ENCODE measurements around the gene RHPN2. TPM values are rescaled to one million over a fixed set of nuclear protein-coding genes. Genes with fewer than 3 reads are reported as not detected.
"Not testable (repeated sequence)": the region's sequence is repeated elsewhere in the genome, so short reads cannot be mapped to it uniquely, and the experiment has no call there.

The RHPN2 gene
- total RNA-seq, 4 donors from 2014 or later, result 1.1 to 1.6 (median 1.6) TPM

DNA sequence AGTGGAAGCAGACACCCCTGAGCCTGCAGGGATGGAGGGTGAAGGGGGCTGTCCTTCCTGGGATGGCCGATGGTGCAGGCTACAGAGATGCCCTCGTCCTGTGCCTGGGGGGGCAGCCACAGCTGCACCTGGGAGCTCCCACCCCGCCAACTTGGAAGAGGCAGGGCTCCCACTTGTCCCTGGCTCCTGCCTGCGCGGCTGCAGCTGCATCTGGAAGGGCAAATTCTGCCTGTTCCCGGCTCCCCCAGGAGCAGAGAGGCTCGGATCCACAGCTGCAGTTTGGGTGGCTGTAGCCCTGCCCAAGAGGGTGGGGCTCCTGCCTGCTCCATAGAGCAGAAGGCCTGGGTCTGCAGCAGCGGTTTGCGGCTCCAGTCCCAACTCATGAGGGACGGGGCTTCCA lies 95.1 kb downstream of the RHPN2 start:
- DNase-seq, result no peak
- intact Hi-C loops (cut with DNase I), result no loop called here
- H3K36me3 ChIP-seq, result peaks cover 0 to 35% (median 5%) of the 10 kb centered on the region in 3 donors

DNA sequence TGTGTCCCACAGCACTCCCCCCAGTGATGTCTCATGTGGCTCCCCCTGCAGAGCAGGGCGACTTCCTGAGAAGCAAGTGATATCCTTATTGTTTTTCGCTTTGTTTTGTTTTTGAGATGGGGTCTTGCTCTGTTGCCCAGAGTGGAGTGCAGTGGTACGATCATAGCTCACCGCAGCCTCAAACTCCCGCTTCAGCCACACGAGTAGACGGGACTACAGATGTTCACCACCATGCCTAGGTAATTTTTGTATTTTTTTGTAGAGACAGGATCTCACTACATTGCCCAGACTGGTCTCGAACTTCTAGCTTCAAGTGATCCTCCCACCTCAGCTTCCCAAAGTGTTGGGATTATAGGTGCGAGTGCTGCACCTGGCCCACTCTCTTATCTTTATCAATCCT lies 97.9 kb downstream of the RHPN2 start:
- no peaks in the 10 kb centered on the region for H3K27me3 ChIP-seq
- WGBS, 2 donors, result 91 to 98% methylated on average over 9 of the region's 9 CpGs
- H3K4me3 ChIP-seq, result no peak overlapping the region
- peaks cover 6 to 23% (median 11%) of the 10 kb centered on the region in 3 donors for H3K4me1 ChIP-seq
- H3K27ac ChIP-seq, result no peak overlapping the region
- no peak for DNase-seq
- intact Hi-C loops (cut with DNase I), result no loop called here
- H3K36me3 ChIP-seq, result peaks cover 3 to 60% (median 5%) of the 10 kb centered on the region in 3 donors
- TF ChIP-seq, protein P1, sequence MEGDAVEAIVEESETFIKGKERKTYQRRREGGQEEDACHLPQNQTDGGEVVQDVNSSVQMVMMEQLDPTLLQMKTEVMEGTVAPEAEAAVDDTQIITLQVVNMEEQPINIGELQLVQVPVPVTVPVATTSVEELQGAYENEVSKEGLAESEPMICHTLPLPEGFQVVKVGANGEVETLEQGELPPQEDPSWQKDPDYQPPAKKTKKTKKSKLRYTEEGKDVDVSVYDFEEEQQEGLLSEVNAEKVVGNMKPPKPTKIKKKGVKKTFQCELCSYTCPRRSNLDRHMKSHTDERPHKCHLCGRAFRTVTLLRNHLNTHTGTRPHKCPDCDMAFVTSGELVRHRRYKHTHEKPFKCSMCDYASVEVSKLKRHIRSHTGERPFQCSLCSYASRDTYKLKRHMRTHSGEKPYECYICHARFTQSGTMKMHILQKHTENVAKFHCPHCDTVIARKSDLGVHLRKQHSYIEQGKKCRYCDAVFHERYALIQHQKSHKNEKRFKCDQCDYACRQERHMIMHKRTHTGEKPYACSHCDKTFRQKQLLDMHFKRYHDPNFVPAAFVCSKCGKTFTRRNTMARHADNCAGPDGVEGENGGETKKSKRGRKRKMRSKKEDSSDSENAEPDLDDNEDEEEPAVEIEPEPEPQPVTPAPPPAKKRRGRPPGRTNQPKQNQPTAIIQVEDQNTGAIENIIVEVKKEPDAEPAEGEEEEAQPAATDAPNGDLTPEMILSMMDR (IDR thresholded peaks at IDR 0.05), result no peak
- no peak for TF ChIP-seq POLR2A (IDR thresholded peaks at IDR 0.05)
- H3K9me3 ChIP-seq, result no peaks in the 10 kb centered on the region

More for the DNA sequence above, 95.1 kb downstream of the RHPN2 start:
- 89 to 92% methylated on average over 2 to 5 of the region's 10 CpGs for WGBS, 2 donors
- Histone ChIP-seq H3K4me3 (no peak overlapping the region), H3K4me1 (peaks cover 6 to 30% (median 11%) of the 10 kb centered on the region in 3 donors), H3K27ac (no peak overlapping the region), H3K9me3 (no peaks in the 10 kb centered on the region), H3K27me3 (no peaks in the 10 kb centered on the region)
- TF ChIP-seq, protein P1 (IDR thresholded peaks at IDR 0.05), result no peak

DNA sequence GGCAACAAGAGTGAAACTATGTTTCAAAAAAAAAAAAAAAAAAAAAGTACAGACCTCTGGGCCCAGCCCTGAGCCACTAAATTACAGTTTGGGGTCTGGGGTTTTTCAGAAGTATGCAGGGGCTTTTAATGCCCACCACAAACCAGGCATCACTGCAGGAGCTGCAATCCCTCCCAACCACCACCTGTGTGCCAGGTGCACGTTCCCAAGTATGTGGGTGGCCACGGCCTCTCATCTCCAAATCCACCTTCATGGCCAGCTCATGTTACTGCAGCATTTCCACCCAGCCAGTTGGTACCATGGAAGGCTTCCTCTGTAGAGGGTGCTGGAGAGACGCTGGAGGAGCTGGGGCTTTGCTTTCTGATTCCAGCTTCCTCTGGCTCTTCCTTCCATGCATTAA lies 119.4 kb downstream of the RHPN2 start:
- no peaks in the 10 kb centered on the region for H3K27me3 ChIP-seq
- H3K36me3 ChIP-seq, result peaks cover 0 to 97% (median 6%) of the 10 kb centered on the region in 3 donors
- 87 to 90% methylated on average over 3 of the region's 3 CpGs for WGBS, 2 donors
- no peak for DNase-seq
- no peaks in the 10 kb centered on the region for H3K4me1 ChIP-seq
- H3K27ac ChIP-seq, result no peak overlapping the region
- no peaks in the 10 kb centered on the region for H3K9me3 ChIP-seq
- TF ChIP-seq, protein P1 (IDR thresholded peaks at IDR 0.05), result no peak
- TF ChIP-seq POLR2A (IDR thresholded peaks at IDR 0.05), result no peak
- intact Hi-C loops (cut with DNase I), result no loop called here
- no peak overlapping the region for H3K4me3 ChIP-seq

DNA sequence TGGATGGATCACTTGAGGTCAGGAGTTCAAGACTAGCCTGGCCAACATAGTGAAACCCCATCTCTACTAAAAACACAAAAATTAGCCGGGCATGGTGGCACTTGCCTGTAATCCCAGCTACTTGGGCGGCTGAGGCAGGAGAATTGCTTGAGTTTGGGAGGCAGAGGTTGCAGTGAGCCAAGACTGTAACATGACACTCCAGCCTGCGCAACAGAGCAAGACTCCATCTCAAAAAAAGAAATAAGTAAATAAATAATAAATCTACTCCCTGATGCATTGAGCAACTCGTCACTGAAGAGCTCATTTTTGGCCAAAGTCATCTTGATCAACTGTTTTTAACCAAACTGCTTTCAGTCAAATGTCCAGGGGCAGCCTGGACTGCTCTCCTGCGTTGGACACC lies 123.4 kb downstream of the RHPN2 start:
- H3K4me1 ChIP-seq; DNase-seq; H3K27me3 ChIP-seq; H3K4me3 ChIP-seq; H3K9me3 ChIP-seq; H3K27ac ChIP-seq; intact Hi-C loops (cut with DNase I): not testable (repeated sequence)
- peaks cover 0 to 98% (median 6%) of the 10 kb centered on the region in 3 donors for H3K36me3 ChIP-seq
- 84 to 91% methylated on average over 5 of the region's 5 CpGs for WGBS, 2 donors

DNA sequence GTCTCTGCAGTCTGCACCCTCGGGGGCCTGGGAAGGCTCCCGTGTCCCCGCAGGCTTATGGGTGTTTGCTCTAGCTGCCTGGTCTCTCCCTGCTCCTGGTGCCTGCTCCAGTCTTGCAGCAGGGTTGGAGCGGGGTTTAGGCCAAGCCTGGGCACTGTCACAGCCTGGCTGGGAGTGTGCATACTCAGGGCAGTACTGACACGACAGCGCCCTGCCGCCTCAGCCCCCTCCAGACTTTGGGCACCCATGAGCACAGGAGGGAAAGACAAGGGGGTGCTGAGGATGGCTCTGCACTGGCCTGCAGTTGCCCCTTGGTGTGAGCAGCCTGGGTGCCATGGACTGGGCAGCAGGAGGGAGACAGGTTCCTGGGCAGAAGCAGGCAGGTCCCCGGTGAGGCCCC lies 128.6 kb downstream of the RHPN2 start:
- Histone ChIP-seq H3K4me3 (no peak overlapping the region), H3K4me1 (no peaks in the 10 kb centered on the region), H3K9me3 (no peaks in the 10 kb centered on the region), H3K27ac (no peak overlapping the region), H3K36me3 (peaks cover 0 to 100% (median 1%) of the 10 kb centered on the region in 3 donors), H3K27me3 (no peaks in the 10 kb centered on the region)
- WGBS, 2 donors, result no CpG with 5 or more reads among the region's 8 CpGs
- intact Hi-C loops (cut with DNase I), result no loop called here
- TF ChIP-seq, protein P1 (IDR thresholded peaks at IDR 0.05), result no peak
- DNase-seq, result no peak

DNA sequence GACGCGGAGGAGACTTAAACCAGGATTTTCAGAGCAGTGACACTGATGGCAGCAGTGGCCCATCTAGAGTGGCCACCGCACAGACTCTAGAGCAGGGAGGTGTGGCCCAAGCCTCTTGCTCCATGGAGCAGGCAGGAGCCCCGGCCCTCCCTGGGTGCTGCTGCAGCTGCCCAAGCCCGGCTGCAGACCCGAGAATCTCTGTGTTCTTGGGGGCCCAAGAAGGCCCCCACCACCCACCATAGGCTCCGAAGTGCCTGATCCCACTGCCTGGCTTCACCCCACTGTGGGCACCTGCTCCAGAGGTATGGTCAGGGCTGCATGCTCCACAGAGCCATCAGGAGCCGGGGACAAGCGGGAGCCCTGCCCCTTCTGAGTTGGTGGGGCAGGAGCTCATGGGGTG lies 129.1 kb downstream of the RHPN2 start:
- no peaks in the 10 kb centered on the region for H3K9me3 ChIP-seq
- H3K4me1 ChIP-seq, result no peaks in the 10 kb centered on the region
- H3K4me3 ChIP-seq, result no peak overlapping the region
- H3K36me3 ChIP-seq, result peaks cover 0 to 100% (median 5%) of the 10 kb centered on the region in 3 donors
- no peaks in the 10 kb centered on the region for H3K27me3 ChIP-seq
- DNase-seq, result no peak
- WGBS, 2 donors, result 75 to 81% methylated on average over 2 to 6 of the region's 9 CpGs
- TF ChIP-seq, protein P1 (IDR thresholded peaks at IDR 0.05), result no peak
- no peak for TF ChIP-seq POLR2A (IDR thresholded peaks at IDR 0.05)
- intact Hi-C loops (cut with DNase I), result no loop called here
- H3K27ac ChIP-seq, result no peak overlapping the region

Data from esophagus squamous epithelium (tissue), 5 donors.